GM19023 (cell line): ENCODE results near the gene BCL6B.
"Not testable (repeated sequence)": the region's sequence is repeated elsewhere in the genome, so short reads cannot be mapped to it uniquely, and the experiment has no call there.

ENCODE experiments used
- ATAC-seq: cut with Tn5 transposase; IDR thresholded peaks from one replicate; pipeline ENCODE4 v1.9.1; 2021; ENCODE audit warnings: mild to moderate bottlenecking, moderate library complexity; ENCODE audit not compliant: unreplicated experiment

The BCL6B gene

GRCh38 chr17:7022781-7023571 is at the start of gene BCL6B:
BCL6B (plus strand) TSS chr17:7023050; CDS start chr17:7023672, 622 bp downstream.
- no peak for ATAC-seq

DNA sequence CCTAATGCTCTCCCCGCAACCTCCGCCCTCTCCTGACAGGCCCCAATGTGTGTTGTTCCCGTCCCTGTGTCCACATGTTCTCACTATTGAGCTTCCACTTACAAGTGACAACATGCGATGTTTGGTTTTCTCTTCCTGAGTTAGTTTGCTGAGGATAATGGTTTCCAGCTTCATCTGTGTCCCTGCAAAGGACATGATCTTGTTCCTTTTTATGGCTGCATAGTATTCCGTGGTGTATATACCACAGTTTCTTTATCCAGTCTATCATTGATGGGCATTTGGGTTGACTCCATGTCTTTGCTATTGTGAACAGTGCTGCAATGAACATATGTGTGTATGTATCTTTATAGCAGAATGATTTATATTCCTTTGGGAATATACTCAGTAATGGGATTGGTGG is 43.4 kb upstream of the BCL6B start:
- ATAC-seq: not testable (repeated sequence)

DNA sequence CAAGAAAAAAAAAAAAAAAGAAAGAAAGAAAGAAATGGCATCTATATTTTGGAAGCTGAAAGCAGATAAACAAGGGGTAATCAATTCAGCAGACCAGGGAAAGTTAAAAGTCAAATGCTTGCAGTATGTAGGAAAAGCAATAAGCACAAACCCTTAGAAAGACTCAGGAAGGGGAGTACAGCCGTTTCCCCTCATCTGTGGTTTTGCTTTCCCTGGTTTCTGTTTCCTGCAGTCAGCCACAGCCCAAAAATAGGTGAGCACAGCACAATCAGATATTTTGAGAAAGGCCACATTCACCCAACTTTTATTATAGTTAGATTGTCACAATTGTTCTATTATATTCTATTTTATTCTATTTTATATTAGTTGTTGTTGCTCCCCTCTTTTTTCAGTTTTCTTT is 41.4 kb upstream of the BCL6B start:
- ATAC-seq: no peak

- no peak for ATAC-seq
Observed at GRCh38 chr17:6985266-6985665, 37.6 kb upstream of the BCL6B start.

DNA sequence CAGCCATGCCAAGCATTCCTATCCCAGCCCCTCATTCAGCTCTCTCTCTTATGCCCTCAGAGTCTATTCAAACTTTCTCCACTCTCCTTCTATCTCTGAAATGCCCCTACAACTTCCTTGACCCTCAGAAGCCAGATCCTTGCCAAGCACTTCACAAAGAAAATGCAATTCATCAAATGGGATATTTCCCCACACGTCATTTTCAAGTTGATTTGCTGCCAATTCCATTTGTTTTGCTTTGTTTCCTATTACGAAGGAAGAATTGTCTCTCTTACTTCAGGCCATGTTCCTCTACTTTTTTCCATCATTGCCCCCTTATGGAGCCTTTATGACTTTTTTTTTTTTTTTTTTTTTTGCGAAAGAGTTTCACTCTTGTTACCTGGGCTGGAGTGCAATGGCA is 36.2 kb upstream of the BCL6B start:
- no peak for ATAC-seq

DNA sequence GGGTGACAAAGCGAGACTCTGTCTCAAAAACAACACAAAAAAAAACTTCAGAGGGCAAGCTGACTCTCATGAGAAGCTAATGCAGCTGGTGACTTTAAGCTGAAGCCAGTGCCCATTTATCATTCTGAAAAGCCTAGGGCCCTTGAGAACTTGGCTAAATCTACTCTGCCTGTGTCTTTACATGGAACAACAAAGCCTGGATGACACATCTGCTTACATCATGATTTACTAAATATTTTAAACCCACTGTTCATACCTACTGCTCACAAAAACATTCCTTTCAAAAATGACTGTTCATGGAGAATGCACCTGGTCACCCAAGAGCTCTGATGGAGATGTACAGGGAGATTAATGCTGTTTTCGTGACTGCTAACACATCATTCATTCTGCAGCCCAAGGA is 33.1 kb upstream of the BCL6B start:
- no peak for ATAC-seq

DNA sequence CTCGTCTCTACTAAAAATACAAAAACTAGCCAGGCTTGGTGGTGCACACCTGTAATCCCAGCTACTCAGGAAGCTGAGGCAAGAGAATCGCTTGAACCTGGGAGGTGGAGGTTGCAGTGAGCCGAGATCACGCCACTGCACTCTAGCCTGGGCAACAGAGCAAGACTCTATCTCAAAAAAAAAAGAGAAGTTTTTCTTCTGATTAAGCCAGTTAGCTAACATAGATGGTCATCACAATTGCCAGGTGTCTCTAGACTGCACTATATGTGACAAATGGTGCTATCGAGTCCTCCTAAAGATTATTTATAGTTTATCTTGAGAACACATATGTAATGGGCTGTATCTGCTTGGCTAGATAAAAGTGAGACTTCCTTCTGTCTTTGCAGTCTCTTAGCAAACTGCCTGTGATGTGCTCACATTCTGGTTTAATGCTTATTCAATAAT is 29.2 kb upstream of the BCL6B start:
- not testable (repeated sequence) for ATAC-seq

DNA sequence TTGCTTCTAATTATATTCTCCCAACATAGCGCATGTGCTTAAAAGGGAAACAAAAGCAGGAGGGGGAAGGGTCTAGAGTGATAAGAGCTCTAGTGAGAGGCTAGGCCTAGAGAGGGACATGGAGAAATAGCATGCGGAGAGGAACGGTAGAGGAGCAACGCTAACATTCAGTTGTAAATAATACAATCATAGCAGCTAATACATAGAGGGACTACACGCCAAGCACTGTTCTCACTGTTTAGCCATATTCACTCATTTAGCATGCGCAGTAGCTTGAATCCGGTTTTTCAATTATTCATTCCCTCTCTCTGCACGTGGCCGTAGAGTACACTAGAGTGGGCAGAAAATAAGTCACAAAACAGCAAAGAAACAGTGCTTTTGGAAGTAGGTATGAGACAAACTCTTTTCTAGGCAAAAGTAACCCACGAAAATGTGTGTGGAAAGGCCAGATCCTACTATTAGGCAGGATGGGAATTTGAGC is 28.7 kb upstream of the BCL6B start:
- no peak for ATAC-seq

GRCh38 chr17:6994666-6995256 is 28.1 kb upstream of the BCL6B start:
- no peak for ATAC-seq

- no peak for ATAC-seq
Observed at GRCh38 chr17:6995500-6996255, 27.2 kb upstream of the BCL6B start, which contains the start of gene ALOX12. ALOX12 (plus strand) TSS chr17:6996049; CDS start chr17:6996118, 69 bp downstream.

DNA sequence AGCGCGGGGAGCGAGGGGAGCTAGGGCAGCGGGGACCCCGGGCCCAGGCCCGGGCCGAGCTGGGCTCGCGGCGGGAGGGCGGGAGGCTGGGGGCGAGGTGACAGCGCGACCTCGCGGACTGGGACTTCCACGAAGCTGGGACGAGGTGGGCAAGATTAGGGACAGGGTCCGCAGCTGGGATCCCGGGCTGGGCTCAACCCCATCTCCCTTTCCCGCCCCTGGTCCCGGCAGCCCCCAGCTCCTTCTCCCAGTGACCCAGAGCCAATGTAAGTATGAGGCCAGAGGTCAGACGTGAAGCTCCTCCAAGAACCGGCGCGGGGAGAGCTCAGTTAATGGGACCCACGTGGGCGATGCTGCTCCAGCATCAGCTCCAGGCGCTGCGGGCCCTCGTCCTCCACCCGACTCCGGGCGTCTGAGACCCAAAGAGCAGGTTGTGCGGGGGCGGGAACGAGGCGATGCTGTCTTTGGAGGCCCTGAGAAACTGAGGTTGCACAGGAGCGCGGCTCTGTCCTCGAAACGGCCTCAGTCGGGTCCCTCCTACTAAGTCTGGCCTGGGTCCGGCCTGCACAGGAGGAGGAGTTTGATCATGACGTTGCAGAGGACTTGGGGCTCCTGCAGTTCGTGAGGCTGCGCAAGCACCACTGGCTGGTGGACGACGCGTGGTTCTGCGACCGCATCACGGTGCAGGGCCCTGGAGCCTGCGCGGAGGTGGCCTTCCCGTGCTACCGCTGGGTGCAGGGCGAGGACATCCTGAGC is 26.4 kb upstream of the BCL6B start:
- ATAC-seq: no peak

- no peak for ATAC-seq
Observed at GRCh38 chr17:6997171-6997570, 25.7 kb upstream of the BCL6B start.

DNA sequence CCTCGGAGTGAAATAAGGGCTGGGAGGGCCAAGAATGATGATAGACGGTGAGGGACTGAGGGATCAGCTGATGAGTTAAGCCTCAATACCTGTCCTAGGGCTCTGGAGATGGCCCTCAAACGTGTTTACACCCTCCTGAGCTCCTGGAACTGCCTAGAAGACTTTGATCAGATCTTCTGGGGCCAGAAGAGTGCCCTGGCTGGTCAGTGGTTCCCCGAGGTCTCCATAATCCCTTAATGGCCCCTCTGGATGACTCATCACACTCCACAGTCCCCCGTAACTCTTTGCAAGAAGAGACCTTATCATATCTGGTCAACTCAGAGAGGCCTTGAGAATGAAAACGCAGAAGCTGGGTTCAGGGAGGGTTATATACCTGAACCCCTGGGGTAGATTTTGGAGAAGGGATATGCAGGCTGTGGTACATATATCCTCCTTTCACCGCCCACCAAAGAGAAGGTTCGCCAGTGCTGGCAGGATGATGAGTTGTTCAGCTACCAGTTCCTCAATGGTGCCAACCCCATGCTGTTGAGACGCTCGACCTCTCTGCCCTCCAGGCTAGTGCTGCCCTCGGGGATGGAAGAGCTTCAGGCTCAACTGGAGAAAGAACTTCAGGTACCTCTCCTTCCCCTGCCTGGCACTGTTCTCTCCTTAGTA is 23.9 kb upstream of the BCL6B start:
- ATAC-seq: no peak

GRCh38 chr17:7001318-7001961 is 21.4 kb upstream of the BCL6B start:
- no peak for ATAC-seq

DNA sequence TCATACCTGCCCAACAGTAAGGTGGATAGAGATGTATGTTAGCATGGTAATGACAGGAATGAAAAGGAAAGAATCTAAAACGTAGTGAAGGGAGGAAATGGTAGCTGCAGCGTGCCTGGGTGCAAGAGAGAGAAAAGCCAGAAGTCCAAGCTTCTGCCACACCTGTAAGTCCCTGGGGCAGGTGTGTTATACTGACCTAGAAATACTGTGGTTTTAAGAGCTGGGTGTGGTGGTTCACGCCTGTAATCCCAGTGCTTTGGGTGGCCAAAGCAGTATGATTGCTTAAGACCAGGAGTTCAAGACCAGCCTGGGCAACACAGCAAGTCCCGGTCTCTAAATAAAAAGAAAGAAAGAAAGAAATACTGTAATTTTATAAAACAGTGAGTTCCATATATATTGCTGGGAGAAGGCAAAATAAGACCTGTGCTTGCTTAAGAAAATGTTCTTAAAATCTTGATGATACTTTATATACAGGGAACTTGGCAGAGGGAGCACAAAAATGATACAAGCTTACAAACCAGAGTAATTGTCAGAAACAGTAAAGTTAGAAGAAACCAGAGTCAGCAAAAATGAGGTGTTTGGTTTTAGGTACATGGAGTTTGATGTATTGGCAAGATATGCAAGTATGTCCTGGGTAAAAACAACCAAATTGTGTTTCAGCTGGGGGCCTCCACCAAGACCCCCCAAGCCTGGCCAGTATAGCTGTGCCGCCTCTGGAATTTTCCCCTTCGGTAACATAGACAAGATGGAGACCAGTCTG is 20.4 kb upstream of the BCL6B start:
- no peak for ATAC-seq

GRCh38 chr17:7003745-7004144 is 19.1 kb upstream of the BCL6B start:
- no peak for ATAC-seq

DNA sequence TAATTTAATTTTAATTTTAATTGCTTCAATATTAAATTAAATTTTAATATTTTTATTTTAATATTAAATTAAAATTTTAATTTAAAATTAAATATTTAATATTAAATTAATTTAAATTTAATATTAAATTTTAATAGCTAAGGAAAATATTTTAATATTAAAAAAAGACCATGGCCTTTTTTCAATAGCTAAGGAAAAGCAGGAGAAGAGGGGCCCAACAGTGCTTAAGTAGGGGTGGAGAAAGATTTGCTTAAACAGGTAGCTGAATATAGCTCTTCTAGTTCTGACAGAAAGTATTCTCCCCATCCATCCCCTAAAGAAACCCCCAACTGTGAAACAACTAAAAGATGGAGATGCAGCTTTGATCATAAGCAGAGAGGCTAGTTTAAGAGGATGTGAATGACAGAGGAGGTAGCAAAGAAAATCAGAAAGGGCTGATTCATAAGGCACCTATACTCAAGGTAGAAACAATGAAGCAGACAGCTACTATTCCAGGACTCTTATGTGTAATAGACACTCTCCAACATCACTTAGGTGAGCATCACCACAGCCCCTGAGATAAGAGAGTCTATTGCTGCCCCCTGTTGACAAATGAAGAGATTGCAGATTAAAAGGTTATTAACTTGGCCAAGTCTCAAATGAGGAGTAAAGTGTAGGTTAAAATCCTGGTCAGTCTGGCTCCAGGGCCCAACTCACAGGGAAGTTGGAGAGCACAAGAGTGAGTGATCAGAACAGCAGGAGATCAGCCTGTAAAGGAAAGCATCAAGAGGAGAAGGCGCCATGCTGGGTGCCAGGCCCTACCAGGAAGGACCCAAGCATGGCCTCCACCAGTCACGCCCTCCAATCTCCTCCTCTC is 18.2 kb upstream of the BCL6B start:
- ATAC-seq: no peak

GRCh38 chr17:7005716-7006115 is 17.1 kb upstream of the BCL6B start:
- no peak for ATAC-seq
